ENCODE measurements around the gene DHX38.
"Not testable (repeated sequence)": the region's sequence is repeated elsewhere in the genome, so short reads cannot be mapped to it uniquely, and the experiment has no call there.

DHX38 gene

DNA sequence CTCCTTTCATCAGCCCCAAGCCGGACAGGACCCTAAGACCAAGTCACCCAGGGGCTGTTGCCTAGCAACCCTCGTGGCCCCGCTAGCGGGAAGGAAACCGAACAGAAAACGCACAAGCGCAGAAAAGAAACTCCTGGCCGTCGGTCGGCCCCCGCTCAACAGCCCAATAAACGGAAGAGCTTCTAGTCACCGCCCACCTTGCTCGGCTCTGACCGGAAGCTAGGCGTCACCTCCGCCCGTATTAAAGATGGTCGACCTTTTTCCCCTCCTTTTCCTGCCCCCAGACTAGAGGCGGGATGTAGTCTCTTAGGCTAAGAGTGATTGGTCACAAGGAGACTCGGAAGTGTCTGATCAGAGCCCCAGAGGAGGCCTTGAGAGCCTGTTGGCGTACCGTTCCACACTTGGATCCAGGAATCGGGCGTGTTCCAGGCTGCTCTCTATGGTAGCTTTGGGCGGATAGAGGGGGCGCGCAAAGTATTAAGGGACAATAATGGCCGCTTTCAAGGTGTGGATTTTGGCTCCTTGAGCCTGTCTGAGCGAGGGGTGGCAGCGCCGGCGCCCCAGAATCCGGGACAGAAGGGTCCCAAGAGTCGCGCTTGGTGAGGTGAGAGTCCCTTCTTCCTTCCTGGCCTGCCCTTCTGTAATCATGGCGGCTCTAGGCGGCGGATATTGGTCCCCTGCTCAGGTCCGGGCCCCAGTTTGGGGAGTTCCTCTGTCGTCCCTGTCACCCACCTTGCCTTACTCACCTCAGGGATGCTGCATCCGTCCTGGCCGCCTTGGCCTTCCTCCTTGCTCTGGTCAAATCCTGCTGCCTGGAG is at the start of gene DHX38, which contains the start of gene TXNL4B:
TSS of gene DHX38 (plus strand) at position 400 of the 818 bp plus-strand sequence. CDS start 2,311 bp downstream, outside the sequence.
TSS of gene TXNL4B (minus strand) at position 173 of the 818 bp plus-strand sequence. CDS start 2,871 bp downstream, outside the sequence.
- peak; percentile 99 for DNase-seq

DNA sequence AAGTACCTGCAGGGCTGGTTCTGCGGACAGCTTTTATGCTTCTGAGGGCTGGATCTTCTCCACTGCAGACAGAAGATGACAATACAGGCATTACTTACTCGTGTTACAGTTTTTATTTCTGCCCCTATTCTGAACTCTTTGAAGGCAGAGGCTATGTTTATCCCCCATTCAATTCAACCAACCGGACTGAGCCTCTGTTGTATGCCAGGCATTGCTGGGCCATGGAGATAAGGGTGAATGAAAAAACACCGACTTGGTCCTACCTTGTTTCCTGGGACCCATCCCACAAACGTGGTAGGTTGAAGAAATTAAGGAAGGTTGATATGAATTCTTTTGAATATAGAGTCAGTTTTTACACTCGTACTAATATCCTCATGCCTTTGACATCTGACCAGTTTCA is 49.4 kb upstream of the DHX38 start:
- DNase-seq = no peak

DNA sequence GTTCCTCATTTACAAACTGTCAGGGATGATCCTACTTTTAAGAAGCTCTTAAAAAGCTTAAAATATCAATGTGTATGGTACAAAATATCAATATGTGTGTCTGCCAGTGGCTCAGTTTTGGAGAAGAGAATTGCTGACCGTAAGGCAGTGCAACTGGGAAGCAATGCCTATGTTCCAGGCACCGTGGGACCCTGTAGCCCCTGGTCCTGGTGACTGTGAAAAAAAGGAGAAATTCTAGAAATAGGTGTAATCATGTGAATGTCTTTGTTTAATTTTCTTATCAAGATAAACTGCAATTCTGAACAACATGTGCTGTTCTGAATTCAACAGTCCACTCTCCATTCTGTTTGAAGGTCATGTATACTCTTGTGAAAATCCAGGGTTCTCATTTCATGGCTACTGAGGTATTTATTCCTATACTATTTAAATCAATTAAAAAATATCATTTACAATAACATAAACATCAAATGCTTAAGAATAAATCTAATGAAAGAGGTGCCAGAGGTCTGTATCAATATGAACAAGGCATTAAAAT is 48.8 kb upstream of the DHX38 start:
- DNase-seq = no peak

DNA sequence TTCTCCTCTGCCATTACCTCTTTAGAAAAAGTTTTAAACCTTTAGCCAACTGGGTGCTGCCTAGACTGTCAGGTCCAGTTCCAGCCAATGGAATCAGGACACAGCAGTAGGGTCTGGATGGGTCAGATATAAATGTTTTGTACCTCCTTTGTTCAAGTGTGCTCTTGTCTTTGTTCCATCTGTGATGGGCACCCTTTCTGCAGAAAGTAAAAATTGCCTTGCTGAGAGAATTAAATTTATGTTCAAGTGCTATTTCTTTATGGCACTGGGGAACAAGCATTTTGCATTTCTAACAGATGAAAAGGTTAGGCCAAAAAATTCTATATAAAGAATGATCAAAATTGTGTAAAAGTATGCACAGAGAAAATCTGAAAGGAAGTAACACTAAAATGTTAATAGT is 44.5 kb upstream of the DHX38 start:
- DNase-seq = peak; percentile 20

DNA sequence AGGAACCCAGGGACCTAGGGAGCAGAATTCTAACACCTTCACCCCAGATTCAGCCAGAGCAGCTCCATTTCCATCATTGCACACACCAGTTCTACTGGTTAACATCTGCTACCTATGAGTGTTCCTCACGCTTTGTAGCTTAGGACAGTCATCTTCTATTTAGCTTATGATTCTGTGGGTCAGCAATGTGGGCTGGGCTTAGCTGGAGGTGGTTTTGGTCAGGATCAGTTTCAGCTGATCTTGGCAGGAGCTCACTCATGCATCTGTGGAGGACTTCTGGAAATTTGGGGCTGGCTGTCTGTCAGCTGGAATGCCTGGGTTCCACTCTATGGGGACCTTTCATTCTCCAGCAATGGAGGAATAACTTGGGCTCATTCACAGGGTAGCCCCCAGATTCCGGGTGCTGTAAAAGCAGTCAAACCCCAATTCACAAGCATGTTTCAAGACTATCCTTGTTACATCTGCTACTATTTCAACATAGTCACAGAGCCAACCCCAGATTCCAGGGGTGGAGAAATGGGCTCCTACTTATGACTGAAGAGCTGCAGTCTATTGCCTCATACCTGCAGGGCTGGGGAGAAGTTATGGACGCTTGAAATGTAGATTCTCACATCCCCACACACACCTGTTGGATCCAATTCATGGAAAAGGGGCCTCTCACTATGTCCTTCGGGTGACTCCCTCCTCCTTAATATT is 42.7 kb upstream of the DHX38 start:
- DNase-seq = peak; percentile 60

DNA sequence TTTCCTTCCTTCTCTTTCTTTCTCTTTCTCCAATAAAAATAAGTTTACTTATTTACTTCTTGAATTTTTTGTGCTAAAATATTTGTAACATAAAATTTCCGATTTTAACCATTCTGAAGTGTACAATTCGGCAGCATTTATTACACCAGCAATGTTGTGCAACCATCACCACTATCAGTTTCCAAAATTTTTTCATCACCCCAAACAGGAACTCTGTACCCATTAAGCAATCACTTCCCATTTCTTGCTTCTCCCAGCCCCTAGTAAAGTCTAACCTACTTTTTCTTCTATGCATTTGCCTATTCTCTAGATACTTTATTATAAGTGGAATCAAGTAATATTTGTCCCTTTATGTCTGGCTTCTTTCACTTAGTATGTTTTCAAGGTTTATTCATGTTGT is 41.8 kb upstream of the DHX38 start:
- peak; percentile 83 for DNase-seq

DNA sequence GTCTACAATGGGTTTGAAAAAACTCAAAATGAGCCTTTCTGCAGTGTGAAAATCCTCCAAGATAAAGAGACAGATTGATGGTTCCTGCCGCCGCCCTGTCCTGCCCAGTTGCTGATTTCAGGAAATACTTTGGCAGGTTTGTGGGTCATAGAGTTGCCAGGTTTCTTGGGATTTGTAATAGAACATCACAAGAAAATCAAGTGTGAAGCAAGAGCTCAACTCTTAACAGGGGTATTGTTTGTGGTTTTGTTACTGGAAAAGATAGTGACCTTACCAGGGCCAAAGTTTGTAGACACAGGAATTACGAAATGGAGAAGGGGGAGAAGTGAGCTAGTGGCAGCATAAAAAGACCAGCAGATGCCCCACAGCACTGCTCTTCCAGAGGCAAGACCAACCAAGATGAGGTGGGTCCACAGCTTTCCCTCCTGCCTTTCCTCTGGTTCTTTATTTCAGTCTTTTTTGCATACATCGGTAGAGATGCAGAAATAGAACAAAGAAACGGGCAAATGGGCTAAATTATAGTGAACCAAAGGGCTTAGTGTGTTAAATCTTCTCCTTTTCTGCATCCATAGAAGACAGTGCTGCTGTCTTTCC is 39.3 kb upstream of the DHX38 start, which contains the start of gene HP:
TSS of gene HP (plus strand) at position 252 of the 594 bp plus-strand sequence. CDS start at position 400, 148 bp downstream.
- DNase-seq = peak; percentile 58

DNA sequence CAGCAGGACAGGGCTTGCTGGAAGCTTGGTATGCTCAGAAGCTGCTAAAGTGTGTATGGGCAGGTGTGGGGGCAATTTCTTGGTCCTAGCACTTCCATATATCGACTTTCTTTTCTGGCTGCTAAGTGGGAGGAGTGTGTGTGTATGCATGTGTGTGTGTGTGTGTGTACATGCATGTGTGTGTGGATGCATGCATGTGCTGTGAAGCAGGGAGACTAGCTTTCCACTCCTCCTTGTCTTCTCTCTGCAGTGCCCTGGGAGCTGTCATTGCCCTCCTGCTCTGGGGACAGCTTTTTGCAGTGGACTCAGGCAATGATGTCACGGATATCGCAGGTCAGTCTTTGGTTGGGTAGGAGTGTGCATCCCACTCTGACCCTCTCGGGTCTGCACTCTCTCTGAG is 37.7 kb upstream of the DHX38 start:
- no peak for DNase-seq

DNA sequence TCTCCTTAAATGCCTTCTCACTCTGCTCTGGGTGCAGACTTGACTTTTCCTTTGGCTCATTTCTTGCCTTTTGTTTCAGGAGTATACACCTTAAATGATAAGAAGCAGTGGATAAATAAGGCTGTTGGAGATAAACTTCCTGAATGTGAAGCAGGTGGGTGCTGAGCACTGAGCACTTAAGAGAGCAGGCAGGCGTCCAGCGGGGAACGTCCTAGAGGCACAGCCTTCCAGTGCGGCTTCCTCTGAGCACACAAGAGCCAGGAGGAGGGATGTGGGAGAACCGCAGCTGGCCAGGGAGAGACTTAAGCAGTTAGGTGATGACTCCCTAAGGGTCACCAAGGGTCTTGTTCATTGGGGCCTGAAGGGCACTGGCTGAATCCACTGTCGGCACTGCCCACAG is 36.3 kb upstream of the DHX38 start:
- not testable (repeated sequence) for DNase-seq

DNA sequence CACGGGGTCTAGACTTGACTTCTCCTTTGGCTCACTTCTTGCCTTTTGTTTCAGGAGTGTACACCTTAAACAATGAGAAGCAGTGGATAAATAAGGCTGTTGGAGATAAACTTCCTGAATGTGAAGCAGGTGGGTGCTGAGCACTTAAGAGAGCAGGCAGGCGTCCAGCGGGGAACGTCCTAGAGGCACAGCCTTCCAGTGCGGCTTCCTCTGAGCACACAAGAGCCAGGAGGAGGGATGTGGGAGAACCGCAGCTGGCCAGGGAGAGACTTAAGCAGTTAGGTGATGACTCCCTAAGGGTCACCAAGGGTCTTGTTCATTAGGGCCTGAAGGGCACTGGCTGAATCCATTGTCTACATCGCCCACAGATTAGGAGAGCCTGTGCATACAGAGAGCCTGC is 34.6 kb upstream of the DHX38 start:
- not testable (repeated sequence) for DNase-seq

DNA sequence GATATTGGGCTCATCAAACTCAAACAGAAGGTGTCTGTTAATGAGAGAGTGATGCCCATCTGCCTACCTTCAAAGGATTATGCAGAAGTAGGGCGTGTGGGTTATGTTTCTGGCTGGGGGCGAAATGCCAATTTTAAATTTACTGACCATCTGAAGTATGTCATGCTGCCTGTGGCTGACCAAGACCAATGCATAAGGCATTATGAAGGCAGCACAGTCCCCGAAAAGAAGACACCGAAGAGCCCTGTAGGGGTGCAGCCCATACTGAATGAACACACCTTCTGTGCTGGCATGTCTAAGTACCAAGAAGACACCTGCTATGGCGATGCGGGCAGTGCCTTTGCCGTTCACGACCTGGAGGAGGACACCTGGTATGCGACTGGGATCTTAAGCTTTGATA is 33.2 kb upstream of the DHX38 start:
- no peak for DNase-seq

DNA sequence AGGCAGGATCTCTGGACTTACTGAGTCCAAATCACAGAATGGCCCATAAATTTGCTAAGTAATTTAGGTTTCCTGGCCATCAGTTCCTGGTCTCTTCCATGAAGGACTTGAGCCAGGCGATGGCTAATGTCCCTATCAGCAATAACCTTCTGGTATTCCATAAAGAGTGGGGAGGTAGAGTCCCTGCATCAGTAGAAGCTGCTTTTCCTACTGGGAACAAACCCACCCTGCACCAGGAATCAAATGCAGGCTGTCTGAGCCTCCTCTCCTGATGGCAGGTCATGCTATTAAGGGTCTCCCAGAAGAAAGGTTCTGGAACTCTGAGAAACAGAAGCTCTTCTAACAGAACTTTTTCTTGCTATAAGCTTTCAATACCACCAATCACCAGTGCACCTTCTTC is 32.1 kb upstream of the DHX38 start:
- no peak for DNase-seq

DNA sequence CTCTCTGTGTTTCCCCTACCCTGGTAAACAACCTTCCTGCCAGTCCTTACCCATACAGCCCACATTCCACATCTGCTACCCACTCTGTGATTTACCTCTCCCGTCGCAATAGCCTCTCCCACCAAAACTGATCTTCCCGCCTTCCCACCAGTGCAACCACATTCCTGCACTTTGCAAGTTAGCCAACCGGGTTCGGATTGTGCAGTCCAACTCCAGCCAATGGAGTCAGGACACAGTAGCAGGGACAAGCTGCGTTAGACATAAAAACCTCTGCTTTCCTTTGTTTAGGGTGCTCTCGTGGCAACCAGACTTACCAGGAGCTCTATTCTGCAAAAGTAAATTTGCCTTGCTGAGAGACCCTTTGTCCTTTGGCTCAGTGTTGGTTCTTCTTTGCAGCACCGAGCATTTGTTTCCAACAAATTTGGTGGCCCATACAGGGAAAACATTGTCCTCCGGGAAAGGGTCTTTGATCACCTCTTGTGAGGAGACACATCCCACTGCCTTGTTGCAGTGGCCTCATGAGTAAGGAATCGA is 29.2 kb upstream of the DHX38 start:
- DNase-seq = no peak

DNA sequence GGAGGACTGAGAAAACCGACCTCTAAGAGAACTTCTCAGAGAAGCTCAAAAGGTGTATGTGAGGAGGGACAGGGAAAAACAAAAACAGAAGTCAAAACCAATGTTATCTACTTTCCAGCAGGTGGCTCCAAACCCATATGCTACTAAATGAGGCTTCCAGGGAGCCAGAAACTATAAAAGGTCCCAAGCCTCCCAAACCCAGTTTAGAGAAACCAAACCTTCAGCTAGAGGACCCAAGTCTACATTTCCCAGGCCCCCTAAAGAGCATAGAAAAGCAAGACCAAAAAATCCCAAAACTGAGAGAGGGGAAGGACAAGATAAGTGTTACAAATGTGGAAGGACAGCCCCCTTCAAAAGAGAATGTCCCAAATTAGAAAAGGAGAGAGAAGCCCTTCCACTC is 26.9 kb upstream of the DHX38 start:
- peak; percentile 25 for DNase-seq

DNA sequence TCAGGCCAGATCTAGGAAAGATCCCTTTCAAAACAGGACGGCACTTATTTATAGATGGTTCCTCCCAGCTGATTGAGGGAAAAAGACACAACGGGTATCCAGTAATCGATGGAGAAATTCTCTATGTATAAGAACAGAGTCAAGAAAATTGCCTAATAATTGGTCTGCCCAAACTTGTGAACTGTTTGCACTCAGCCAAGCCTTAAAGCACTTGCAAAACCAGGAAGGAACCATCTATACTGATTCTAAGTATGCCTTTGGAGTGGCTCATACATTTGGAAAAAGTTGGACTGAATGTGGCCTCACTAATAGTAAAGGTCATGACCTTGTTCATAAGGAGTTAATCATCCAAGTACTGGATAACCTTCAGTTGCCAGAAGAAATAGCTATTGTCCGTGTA is 24.7 kb upstream of the DHX38 start:
- no peak for DNase-seq

DNA sequence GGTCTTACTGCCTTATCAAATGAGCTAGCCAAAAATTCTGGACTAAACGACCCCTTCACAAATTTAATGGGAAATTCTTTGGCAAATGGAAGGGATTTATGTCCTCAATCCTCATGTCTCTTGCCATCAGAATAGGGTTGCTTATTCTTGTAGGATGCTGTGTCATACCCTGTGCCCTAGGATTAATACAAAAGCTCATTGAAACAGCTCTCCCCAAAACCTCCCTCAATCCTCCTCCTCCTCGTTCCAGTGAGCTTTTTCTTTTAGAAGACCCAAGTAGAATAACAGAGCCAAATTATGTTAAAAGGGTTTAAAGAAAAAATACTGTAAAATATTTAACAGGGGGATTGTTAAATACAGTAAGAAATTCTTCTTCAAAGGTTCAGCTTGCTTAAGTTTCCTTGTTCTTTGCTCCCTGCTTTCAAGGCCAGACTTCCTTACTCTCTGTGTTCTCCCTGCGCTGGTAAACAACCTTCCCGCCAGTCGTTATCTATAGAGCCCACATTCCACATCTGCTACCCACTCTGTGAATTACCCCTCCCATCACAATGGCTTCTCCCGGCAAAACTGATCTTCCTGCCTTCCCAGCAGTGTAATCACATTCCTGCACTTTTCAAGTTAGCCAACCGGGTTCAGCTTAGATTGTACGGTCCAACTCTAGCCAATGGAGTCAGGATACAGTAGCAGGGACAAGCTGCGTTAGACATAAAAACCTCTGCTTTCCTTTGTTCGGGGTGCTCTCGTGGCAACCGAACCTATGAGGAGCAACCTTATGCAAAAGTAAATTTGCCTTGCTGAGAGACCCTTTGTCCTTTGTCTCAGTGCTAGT is 20.9 kb upstream of the DHX38 start:
- DNase-seq = no peak

DNA sequence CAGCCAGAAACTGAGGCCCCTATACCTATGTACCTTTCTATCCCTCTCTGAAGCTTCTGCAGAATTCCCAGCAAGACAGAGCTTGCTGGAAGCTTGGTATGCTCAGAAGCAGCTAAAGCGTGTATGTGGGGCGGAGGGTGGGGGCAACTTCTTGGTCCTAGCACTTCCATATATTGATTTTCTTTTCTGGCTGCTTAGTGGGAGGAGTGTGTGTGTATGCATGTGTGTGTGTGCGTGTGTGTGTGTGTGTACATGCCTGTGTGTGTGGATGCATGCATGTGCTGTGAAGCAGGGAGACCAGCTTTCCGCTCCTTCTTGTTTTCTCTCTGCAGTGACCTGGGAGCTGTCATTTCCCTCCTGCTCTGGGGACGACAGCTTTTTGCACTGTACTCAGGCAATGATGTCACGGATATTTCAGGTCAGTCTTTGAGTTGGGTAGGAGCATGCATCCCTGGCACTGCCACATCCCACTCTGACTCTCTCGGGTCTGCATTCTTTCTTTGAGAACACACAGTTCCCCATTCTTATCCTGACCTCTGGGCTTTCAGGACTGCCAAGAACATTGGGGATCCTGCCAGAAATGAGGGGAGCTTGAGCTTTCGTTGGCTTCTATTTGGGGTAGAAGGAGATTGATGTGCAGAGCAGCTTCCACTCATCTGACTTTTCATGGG is 20.0 kb upstream of the DHX38 start:
- no peak for DNase-seq

DNA sequence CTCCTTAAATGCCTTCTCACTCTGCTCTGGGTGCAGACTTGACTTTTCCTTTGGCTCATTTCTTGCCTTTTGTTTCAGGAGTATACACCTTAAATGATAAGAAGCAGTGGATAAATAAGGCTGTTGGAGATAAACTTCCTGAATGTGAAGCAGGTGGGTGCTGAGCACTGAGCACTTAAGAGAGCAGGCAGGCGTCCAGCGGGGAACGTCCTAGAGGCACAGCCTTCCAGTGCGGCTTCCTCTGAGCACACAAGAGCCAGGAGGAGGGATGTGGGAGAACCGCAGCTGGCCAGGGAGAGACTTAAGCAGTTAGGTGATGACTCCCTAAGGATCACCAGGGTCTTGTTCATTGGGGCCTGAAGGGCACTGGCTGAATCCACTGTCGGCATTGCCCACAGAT is 18.6 kb upstream of the DHX38 start:
- DNase-seq = not testable (repeated sequence)

DNA sequence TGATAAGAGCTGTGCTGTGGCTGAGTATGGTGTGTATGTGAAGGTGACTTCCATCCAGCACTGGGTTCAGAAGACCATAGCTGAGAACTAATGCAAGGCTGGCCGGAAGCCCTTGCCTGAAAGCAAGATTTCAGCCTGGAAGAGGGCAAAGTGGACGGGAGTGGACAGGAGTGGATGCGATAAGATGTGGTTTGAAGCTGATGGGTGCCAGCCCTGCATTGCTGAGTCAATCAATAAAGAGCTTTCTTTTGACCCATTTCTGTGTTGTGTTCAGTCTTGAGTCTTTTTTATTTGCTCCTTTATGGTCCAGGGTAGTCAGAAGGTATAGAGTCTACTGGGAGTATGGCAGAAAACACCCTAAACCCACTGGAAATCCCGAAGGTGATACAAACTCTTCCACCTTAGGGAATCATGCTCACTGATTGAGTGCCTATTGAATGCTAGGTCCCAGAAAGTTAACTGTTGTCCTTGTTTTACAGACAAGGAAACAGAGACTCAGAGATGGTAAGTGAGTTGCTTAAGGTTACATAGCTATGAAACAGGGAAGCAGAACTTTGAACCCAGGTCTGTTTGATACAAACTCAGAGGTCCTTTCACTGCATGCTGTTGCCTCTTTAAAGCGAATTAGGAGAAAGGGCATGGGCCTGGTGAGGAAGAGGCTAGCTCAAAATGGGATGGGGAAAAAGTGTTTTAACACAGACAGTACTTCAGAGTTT is 16.5 kb upstream of the DHX38 start:
- not testable (repeated sequence) for DNase-seq

DNA sequence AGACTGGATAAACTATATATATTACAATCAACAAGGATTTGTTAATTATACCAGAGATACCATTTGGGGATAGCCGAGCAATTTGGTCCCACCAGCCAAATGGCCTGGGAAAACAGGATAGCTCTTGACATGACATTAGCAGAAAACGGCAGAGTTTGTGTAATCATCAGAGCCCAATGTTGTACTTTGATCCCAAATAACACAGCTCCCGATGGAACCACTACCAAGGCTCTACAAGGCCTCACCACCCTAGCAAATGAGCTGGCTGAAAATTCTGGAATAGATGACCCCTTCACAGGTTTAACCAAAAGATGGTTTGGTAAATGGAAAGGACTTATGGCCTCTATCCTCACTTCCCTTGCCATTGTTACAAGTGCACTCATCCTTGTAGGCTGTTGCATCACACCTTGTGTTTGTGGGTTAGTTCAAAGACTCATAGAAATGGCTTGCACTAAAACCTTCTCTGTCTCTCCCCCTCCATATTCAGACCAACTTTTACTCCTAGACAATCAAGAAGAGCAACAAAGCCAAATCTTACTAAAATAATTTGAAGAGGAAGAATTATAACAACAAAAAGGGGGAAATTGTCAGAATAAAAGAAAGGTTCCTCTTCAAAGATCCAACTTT is 9.8 kb upstream of the DHX38 start:
- DNase-seq = peak; percentile 16

Data from MV-4-11 (cell line).